H1 (cell line): ENCODE results near the gene NSUN2. TPM values are rescaled to one million over a fixed set of nuclear protein-coding genes. Genes with fewer than 3 reads are reported as not detected.

Experiments
- RAD21 ChIP-seq, 2 experiments: IDR thresholded peaks in 1 of 2; conservative IDR thresholded peaks in 1 of 2; 2 replicates each; pipeline ENCODE4 v1.6.1; 2011; ENCODE audit warnings: low read depth in 2 of 2, low read length in 2 of 2, improper control_type of control experiment in 1 of 2, inconsistent platforms in 1 of 2, mild to moderate bottlenecking in 1 of 2, moderate library complexity in 1 of 2
- ZNF274 ChIP-seq: IDR thresholded peaks from 2 replicates; pipeline ENCODE4 v1.7.0; 2012; ENCODE audit warnings: low read length, borderline replicate concordance; ENCODE audit errors: extremely low read depth
- polyA plus RNA-seq, 7 experiments: library from polyadenylated mRNA; depleted of rRNA in 3 of 7; stranded (reverse) in 5 of 7; unstranded in 2 of 7; fragments of >200 nt in 5 of 7; fragments of 200-250 nt in 2 of 7; gene quantifications; 1 replicate in 5 of 7; 2 replicates in 1 of 7; 4 replicates in 1 of 7; pipeline versions ENCODE4 v1.2.1 to v1.2.3, GENCODE V29; 2011 to 2013; ENCODE audit warnings: missing spikeins in 2 of 7, mixed read lengths in 2 of 7
- total RNA-seq: library from RNA; stranded (reverse); fragmentation: NEBNext Ultra II Directional; extraction: Animal tissue kit (Norgen Biotek cat#: 25700); gene quantifications from 2 replicates; pipeline ENCODE4 v1.2.1, GENCODE V29; 2021

NSUN2 gene
- total and polyA plus RNA-seq, 2 of the 8 experiments (the other 6 are each of a cell fraction or from before 2014, with no cell fraction given), result 47.3 to 94.7 TPM

GRCh38 chr5:6633469-6634245 is 813 bp upstream of the NSUN2 start (continued):
- peak in 1 of 2 experiments; percentile 1; a peak in 1 of 4 replicates for TF ChIP-seq RAD21 (IDR thresholded peaks at IDR 0.05 in 1 of 2, conservative IDR thresholded peaks at IDR 0.05 in 1 of 2; ENCODE audit: low read depth in 2 of 2, low read length in 2 of 2)
- no peak for TF ChIP-seq ZNF274
